Measurements from ENCODE around the gene TOP1. TPM values are rescaled to one million over a fixed set of nuclear protein-coding genes. Genes with fewer than 3 reads are reported as not detected.

Gene TOP1
- total and polyA plus RNA-seq, 4 donors, result 39.7 to 62.7 (median 51.7) TPM

DNA sequence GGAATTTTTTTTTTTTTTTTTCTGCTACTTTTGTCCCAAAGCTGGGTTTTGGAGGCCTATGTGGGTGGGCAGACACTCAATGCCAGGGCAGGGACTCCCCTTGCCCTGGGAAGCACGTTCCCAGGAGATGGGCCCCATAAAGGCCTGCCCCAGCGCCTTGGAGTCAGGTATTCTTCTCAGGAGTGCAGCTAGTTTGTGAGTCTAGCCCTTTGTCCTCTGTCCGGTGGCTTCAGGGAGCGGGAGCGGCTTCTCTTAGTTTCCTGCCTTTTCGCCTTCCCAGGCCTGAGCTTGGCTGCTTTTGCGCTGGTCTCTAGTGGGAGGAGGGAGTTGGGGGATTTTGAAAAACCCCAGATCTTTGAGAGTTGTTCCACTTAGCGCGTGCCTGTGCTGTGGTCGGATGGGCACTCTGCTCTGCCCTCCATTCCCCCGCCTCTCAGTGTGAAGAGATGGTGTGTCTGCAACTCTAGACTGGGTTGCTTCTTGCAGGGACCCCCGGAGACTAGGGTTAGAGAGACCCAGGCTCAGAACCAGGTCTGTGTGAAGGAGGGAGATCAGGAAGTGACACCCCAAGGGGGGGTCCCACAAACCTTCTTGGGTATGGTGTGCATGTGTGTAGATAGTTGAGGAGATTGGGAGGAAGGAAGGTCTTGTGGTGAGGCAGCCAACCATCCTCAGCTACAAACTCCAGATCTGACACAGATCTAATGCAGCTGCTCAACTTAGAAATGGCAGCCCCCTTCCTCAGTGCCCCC lies 110.0 kb downstream of the TOP1 start:
- Histone ChIP-seq H3K9ac (ENCODE audit: insufficient read depth in 1 of 2, low read length in 2 of 2) (peak overlapping the region; percentile 72 to 85), H3K9me3 (ENCODE audit: control insufficient read depth in 4 of 4, insufficient read depth in 3 of 4, low read length in 3 of 4) (no peaks in the 10 kb centered on the region), H3K4me3 (peak overlapping the region; percentile 95), H3K27me3 (ENCODE audit: control insufficient read depth in 3 of 3, insufficient read depth in 3 of 3, low read length in 2 of 3) (no peaks in the 10 kb centered on the region), H3K4me1 (ENCODE audit: control insufficient read depth in 5 of 5, insufficient read depth in 5 of 5, low read length in 5 of 5) (peaks cover 11 to 52% (median 26%) of the 10 kb centered on the region in 5 donors), H3K27ac (ENCODE audit: low read depth in 1 of 2, low read length in 1 of 2) (peak overlapping the region; percentile 96 to 98), H3K36me3 (ENCODE audit: control insufficient read depth in 4 of 4, insufficient read depth in 4 of 4, low read length in 4 of 4) (peaks cover 0 to 14% (median 4%) of the 10 kb centered on the region in 4 donors)
- whole genome bisulfite sequencing, 2 donors, result 19 to 36% methylated on average over 12 of the region's 12 CpGs
- DNase-seq, result peak; percentile 28 to 74 (median 61)
- no peak for ATAC-seq (ENCODE audit: insufficient read depth, low FRiP score)
- TF ChIP-seq, protein P1, sequence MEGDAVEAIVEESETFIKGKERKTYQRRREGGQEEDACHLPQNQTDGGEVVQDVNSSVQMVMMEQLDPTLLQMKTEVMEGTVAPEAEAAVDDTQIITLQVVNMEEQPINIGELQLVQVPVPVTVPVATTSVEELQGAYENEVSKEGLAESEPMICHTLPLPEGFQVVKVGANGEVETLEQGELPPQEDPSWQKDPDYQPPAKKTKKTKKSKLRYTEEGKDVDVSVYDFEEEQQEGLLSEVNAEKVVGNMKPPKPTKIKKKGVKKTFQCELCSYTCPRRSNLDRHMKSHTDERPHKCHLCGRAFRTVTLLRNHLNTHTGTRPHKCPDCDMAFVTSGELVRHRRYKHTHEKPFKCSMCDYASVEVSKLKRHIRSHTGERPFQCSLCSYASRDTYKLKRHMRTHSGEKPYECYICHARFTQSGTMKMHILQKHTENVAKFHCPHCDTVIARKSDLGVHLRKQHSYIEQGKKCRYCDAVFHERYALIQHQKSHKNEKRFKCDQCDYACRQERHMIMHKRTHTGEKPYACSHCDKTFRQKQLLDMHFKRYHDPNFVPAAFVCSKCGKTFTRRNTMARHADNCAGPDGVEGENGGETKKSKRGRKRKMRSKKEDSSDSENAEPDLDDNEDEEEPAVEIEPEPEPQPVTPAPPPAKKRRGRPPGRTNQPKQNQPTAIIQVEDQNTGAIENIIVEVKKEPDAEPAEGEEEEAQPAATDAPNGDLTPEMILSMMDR (IDR thresholded peaks at IDR 0.05; ENCODE audit: control extremely low read depth, extremely low read depth), result no peak

DNA sequence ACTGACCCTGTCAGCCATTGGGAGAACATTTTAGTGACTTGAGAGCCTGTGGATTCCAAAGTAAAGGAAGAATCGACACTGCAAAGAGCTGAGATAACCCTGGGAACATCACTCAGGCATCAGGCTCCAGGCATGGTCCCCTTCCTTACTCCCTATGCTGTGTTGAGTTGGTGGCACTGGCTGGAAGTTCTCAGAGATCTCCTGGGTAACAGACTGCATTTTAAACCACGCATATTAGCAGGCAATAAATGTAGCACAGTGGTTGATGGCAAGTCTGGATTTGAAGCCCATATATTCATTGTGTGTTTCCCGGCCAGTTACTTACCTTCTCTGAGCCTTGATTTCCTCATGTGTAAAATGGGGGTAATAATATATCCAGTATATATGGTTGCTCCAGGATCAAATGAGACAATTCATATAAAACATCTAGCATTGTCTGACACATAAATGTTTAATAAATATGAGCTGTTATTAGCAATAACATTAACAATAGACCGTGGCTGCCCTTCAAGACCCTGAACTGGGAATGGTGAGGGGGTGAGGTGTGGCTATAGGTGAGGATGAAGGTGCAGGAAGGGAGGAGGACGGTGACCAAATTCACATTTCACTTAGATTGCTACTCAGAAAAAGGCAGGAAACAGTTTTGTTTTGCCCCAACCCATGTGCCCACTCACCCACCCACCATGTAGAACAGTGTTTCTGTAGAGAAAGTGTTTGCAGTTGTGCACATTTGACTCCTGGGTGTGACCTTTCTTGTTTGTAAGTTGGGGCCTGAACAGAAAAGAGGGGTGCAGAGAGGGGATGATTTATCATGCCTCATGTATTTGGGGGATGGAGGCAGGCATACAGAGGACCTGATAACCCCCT lies 110.8 kb downstream of the TOP1 start:
- H3K4me1 ChIP-seq (ENCODE audit: control insufficient read depth in 5 of 5, insufficient read depth in 5 of 5, low read length in 5 of 5), result peaks cover 11 to 52% (median 26%) of the 10 kb centered on the region in 5 donors
- H3K9me3 ChIP-seq (ENCODE audit: control insufficient read depth in 4 of 4, insufficient read depth in 3 of 4, low read length in 3 of 4), result no peaks in the 10 kb centered on the region
- TF ChIP-seq, protein P1 (IDR thresholded peaks at IDR 0.05; ENCODE audit: control extremely low read depth, extremely low read depth), result no peak
- ATAC-seq (ENCODE audit: insufficient read depth, low FRiP score) (no peak), DNase-seq (no peak)
- peak overlapping the region; percentile 96 to 98 for H3K27ac ChIP-seq (ENCODE audit: low read depth in 1 of 2, low read length in 1 of 2)
- 51 to 63% methylated on average over 5 of the region's 5 CpGs for WGBS, 2 donors
- H3K36me3 ChIP-seq (ENCODE audit: control insufficient read depth in 4 of 4, insufficient read depth in 4 of 4, low read length in 4 of 4), result peaks cover 0 to 14% (median 5%) of the 10 kb centered on the region in 4 donors
- H3K27me3 ChIP-seq (ENCODE audit: control insufficient read depth in 3 of 3, insufficient read depth in 3 of 3, low read length in 2 of 3), result no peaks in the 10 kb centered on the region
- peak overlapping the region; percentile 72 to 85 for H3K9ac ChIP-seq (ENCODE audit: insufficient read depth in 1 of 2, low read length in 2 of 2)
- H3K4me3 ChIP-seq, result peak overlapping the region; percentile 95

DNA sequence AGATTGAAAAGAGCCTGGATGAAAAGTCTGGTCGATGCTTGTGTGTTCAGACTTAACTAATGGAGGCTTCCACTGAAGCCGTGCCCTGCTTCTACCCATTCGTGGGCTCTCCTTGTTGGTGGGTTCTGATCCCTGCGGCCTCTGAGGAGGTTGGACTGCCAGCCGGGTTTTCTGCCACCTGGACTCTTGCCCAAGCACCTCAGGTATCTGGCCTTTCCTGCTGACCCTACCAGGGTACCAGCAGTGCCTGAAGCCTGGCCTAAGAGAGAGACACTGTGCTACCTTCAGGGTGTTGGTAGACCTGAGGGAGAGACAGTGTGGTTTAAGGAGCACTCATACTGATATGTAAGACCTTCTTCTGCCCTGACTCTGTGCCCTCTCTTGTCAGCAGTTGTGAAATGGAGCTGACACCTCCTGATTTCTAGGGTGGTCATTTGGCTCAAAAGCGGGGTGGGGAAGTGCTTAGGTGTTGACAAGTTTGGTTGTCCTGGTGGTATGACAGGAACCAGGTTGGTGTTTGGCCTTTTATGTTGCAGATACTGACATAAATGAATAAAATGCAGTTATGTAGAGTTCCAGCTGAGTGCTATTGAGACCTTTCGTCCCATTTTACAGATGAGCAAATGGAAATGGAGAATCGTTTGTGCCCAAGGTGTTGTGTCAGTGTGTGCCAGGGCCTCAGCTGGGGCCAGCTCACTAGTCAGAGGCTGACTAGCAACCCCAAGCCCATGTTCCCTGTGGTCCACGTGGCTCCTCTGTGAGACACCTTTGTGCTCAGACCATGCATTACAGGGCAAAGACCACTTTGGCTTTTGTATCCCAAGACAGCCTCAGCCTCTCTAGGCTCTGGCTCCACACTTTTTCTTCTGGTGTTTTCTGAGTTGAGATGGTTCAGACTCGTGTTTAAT lies 111.9 kb downstream of the TOP1 start:
- TF ChIP-seq, protein P1 (IDR thresholded peaks at IDR 0.05; ENCODE audit: control extremely low read depth, extremely low read depth), result no peak
- ATAC-seq (ENCODE audit: insufficient read depth, low FRiP score) (no peak), DNase-seq (no peak)
- Histone ChIP-seq H3K9ac (ENCODE audit: insufficient read depth in 1 of 2, low read length in 2 of 2) (peak overlapping the region; percentile 31 to 36), H3K4me1 (ENCODE audit: control insufficient read depth in 5 of 5, insufficient read depth in 5 of 5, low read length in 5 of 5) (peaks cover 12 to 59% (median 32%) of the 10 kb centered on the region in 5 donors), H3K27ac (ENCODE audit: low read depth in 1 of 2, low read length in 1 of 2) (peak overlapping the region; percentile 73 to 88), H3K27me3 (ENCODE audit: control insufficient read depth in 3 of 3, insufficient read depth in 3 of 3, low read length in 2 of 3) (no peaks in the 10 kb centered on the region), H3K9me3 (ENCODE audit: control insufficient read depth in 4 of 4, insufficient read depth in 3 of 4, low read length in 3 of 4) (no peaks in the 10 kb centered on the region), H3K4me3 (no peak overlapping the region), H3K36me3 (ENCODE audit: control insufficient read depth in 4 of 4, insufficient read depth in 4 of 4, low read length in 4 of 4) (peaks cover 0 to 14% (median 5%) of the 10 kb centered on the region in 4 donors)
- 57 to 83% methylated on average over 10 of the region's 10 CpGs for WGBS, 2 donors

Measured in lung (tissue), 12 donors.